OCI-LY1 (cell line): Measurements from ENCODE around the gene PTPRM.

Experiments used
- EZH2 ChIP-seq: fragments of 200-600 bp; sonication (generic), shearing (Covaris generic); IDR thresholded peaks from 2 replicates; pipeline ENCODE4 v1.8.0; 2017; ENCODE audit warnings: borderline replicate concordance, mixed run types, mild to moderate bottlenecking, antibody characterized with exemption, low read length, moderate library complexity, mixed read lengths
- TF ChIP-seq, protein P1 (sequence below): fragments of 200-600 bp; sonication (generic), shearing (Covaris generic); IDR thresholded peaks from 2 replicates; pipeline ENCODE4 v1.5.1; 2017; ENCODE audit warnings: mild to moderate bottlenecking, antibody characterized with exemption, low read length, moderate library complexity, mixed read lengths

DNA sequence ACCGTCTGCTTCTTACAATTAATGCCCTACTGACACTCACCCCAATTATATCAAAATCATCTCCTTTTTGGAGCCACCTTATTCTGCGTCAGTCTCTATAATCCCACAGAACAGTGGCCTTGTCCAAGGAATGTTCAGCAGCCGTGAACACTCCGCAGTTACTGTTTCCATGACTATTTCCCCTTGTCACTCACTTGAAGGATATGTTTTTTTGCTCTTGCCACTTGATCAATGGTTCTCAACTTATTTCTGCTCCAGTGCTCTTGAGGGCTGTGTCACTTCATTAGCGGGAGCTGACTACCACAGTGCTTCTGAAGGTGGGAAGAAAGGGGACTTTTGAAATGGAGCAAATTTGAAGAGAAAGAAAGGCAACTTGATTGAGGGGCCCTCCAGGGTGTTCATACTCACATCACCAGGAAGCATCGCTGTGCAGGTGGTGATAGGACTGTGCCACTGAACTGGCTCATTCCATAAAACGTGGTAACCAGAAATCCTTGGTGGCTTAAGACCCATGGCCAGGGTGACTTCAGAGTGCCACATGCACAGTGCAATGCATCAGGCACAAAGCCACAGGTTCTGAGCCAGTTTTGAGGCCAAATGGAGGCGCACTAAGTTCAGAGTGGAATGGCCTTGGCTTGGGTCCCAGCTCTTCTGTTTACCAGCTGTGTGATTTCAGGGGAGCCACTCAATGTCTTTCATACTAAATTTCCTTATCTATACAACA, 721.5 kb downstream of the PTPRM start:
- TF ChIP-seq EZH2, result no peak
- TF ChIP-seq, protein P1, sequence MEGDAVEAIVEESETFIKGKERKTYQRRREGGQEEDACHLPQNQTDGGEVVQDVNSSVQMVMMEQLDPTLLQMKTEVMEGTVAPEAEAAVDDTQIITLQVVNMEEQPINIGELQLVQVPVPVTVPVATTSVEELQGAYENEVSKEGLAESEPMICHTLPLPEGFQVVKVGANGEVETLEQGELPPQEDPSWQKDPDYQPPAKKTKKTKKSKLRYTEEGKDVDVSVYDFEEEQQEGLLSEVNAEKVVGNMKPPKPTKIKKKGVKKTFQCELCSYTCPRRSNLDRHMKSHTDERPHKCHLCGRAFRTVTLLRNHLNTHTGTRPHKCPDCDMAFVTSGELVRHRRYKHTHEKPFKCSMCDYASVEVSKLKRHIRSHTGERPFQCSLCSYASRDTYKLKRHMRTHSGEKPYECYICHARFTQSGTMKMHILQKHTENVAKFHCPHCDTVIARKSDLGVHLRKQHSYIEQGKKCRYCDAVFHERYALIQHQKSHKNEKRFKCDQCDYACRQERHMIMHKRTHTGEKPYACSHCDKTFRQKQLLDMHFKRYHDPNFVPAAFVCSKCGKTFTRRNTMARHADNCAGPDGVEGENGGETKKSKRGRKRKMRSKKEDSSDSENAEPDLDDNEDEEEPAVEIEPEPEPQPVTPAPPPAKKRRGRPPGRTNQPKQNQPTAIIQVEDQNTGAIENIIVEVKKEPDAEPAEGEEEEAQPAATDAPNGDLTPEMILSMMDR, result no peak
